GM21381 (cell line): Measurements from ENCODE around the gene DENND10.
"Not testable (repeated sequence)": the region's sequence is repeated elsewhere in the genome, so short reads cannot be mapped to it uniquely, and the experiment has no call there.

ENCODE experiments used
- ATAC-seq: cut with Tn5 transposase; IDR thresholded peaks from one replicate; pipeline ENCODE4 v1.9.1; 2021; ENCODE audit warnings: mild to moderate bottlenecking, moderate library complexity; ENCODE audit not compliant: unreplicated experiment

DENND10 gene

DNA sequence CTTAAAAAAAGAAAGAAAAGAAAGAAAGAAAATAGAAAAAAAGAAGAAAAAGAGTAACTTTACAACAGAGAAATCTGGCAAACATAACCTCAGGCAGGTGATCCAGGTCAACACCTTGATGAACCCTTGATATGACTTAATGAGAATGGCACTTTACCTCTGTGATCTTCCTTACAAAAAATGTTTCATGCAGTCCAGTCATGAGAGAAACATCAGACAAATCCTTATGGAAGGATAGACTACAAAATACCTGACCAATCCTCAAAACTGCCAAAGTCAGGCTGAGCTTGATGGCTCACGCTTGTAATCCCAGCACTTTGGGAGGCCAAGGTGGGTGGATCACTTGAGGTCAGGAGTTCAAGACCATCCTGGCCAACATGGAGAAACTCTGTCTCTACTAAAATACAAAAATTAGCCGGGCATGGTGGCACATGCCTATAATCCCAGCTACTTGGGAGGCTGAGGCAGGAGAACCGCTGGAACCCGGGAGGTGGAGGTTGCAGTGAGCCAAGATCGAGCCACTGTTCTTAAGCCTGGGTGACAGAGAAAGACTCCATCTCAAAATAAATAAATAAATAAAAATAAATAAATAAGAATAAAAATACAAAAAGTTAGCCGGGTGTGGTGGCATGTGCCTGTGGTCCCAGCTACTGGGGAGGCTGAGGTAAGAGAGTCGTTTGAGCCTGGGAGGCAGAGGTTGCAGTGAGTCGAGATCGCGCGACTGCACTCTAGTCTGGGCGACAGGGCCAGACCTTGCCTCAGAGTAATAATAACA, 7.1 kb upstream of the DENND10 start:
- not testable (repeated sequence) for ATAC-seq

DNA sequence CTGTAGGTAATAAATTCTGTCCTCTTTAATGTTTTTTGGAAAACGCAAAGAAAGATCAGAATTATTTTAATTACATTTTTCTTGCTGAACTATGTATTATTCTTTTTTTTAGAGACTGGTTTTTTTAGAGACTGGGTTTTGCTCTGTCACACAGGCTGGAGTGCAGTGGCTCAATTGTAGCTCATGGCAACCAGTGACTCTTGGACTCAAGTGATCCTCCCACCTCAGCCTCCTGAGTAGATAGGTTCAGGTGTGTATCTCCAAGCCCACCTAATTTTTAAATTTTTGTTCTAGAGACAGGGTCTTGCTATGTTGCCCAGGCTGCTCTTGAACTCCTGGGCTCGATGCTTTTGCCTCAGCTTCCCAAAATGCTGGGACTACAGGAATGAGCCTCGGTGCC, 5.3 kb upstream of the DENND10 start:
- ATAC-seq, result no peak

DNA sequence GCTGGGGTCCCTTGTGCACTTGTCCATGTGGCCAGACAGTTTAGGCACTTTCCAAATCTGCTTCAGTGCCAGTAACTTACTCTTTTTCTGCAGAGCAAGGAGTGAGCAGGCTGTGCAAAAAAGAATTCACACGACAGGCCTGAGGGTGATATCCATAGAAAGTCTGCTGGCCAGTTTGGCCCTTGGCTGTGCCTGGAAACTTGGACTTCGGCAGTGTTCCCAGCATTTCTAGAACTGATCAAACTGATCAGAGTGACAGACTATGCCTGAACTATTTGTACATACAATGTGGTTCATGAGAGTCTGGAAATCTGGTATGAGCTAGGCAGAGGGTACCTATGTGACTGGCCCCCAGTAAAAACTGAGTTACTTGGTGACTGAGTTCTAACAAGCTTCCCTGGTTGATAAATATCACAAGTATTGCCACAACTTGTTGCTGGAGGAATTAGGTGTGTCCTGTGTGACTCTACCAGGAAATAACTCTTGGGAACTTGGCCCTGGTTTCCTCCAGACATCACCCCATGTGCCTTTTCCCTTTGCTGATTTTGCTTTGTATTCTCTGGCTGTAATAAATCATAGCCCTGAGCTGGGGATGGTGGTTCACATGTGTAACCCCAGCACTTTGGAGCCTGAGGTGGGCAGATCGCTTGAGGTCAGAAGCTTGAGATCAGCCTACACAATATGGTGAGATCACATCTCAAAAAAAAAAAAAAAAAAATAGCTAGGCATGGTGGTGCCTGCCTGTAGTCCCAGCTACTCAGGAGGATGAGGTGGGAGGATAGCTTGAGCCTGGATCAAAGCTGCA, 3.3 kb upstream of the DENND10 start:
- no peak for ATAC-seq

DNA sequence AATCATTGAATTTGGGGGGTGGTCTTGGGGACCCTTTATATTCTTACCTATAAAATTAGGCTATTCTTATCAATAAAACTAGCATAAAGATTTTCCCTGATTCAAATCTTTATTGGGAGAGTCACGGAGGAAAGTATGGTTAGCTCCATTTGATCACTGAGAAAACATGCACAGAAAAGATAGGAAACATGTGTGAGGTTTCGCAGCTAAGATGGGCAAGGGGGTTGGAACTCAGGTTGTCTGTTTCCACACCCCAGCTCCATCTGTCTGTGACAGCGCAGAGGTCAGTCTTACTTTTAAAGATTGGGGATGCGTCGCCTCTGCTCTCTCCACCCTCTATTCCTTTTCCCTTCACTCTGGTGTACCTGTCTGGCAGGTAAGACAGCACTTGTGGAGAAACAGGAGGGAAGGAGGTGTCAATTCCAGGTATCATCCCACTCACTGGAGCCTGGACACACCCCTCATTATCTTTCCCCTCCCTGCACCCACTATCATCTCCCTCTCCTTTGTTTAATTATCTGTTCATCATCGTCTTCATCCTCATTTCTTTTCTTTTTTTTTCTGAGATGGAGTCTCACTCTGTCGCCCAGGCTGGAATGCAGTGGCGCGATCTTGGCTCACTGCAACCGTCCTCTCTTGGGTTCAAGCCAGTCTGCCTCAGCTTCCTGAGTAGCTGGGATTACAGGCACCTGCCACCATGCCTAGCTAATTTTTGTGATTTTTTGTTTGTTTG, 2.4 kb upstream of the DENND10 start:
- no peak for ATAC-seq

DNA sequence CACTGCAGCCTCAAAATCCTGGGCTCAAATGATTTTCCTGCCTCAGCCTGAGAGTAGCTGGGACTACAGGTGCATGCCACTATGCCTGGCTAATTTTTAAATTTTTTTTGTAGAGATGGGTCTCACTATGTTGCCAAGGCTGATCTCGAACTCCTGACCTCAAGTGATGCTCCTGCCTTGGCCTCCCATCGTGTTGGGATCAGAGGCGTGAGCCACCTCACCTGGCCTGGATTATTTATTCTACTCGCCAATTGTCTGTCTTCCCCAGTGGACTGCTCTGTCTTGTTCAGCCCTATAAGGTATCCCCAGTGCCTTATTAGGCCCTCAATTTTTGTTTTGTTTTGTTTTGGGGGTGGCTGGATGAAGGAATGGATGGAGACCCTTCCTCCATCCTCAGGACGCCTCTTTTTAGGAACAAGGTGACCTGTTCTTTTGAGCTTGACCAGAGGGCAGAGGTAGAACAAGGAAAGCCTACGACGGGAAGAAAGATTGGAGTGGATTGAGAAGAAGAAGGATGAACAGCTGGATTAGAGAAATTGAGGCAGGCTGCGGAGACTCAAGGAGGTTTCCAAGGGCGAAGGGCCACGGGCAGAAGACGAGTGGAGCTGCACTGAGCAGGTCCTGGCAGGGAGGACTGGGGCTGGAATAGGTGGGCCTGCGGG, 541 bp upstream of the DENND10 start:
- no peak for ATAC-seq

DNA sequence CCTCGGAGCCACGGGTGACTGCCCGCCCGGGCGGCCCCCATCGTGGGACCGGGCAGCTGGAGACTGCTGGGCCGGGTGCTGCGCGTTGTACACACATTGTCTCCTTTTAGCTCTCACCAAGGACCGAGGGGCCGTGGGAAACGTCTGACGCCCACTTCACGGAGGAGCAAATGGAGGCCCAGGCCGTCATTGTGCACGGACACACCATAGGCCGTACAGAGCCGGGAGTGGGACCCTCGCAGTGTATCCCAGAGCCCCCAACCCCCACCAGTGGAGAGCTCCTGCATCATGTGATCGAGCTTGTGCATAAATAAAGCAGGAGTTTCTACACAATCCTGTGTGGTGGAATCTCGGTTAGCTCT, 722 bp downstream of the DENND10 start:
- ATAC-seq, result no peak

DNA sequence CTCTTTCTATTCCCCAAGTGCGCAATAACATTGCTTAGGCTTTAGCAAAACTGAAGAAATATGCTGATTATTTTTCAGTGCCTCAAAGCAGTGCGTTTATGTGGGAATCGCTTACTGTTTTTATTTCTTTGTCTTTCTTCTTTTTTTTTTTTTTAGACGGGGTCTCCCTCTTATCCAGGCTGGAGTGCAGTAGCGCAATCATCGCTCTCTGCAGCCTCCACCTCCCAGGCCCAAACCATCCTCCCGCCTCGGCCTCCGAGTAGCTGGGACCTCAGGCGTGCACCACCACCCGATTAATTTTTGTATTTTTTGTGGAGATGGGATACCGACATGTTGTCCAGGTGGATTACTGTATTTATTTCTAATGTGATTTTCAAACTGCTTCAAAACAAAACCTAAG, 1.2 kb downstream of the DENND10 start:
- ATAC-seq, result no peak

DNA sequence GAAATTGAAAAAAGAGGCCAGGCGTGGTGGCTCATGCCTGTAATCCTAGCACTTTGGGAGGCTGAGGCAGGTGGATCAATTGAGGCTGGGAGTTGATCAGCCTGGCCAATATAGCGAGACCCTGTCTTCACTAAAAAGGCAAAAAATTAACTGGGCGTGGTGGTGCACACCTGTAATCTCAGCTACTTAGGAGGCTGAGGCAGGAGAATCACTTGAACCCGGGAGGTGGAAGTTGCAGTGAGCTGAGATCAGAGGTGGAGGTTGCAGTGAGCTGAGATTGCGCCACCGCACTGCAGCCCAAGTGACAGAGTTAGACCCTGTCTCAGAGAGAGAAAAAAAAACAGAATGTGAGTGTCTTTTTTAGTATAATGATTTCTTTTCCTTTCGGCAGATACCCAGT, 2.0 kb downstream of the DENND10 start:
- not testable (repeated sequence) for ATAC-seq

DNA sequence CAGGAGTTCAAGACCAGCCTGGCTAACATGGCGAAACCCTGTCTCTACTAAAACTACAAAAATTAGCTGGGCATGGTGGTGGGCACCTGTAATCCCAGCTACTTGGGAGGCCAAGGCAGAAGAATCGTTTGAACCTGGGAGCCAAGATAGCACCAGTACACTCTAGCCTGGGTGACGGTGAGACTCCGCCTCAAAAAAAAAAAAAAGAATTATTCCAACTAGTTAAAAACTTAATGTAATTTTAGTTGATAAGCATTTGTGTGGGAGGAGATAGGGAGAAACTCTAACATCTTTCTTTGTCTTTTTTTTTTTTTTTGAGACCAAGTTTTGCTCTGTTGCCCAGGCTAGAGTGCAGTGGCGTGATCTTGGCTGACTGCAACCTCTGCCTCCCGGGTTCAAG, 3.2 kb downstream of the DENND10 start:
- ATAC-seq, result not testable (repeated sequence)

DNA sequence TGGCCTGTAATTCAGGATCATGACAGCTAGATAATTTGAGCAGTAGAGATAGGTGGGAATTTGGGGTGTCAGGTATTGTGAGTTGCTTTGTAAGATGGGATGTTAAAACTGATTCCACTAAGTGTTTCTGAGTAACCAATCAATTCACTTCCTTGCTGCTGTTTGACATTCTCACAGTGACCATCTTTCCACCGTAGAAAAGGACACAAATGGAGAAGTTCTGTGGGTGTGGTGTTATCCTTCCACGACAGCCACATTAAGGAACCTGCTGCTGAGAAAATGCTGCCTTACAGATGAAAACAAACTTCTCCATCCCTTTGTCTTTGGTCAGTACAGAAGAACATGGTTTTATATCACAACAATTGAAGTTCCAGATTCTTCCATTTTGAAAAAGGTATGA, 3.9 kb downstream of the DENND10 start:
- not testable (repeated sequence) for ATAC-seq

DNA sequence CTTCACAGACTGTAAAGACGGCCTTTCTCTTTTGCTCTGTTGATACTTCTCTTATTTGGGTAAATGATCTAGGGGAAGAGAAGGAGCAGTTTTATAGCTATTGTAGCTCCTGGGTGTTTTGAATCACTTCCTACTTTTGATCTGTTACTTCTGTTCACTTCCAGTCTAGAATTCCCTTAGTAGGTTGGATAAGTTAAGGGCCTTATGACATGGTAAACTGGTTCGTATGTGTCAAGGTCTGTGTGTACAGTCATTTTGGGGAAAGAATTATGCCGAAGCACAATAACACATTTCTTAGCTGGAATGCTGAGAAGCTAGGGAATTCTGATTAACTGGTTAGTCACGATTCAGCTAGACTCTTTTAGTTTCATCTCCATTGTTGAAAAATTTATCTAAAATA, 8.1 kb downstream of the DENND10 start:
- ATAC-seq, result no peak

DNA sequence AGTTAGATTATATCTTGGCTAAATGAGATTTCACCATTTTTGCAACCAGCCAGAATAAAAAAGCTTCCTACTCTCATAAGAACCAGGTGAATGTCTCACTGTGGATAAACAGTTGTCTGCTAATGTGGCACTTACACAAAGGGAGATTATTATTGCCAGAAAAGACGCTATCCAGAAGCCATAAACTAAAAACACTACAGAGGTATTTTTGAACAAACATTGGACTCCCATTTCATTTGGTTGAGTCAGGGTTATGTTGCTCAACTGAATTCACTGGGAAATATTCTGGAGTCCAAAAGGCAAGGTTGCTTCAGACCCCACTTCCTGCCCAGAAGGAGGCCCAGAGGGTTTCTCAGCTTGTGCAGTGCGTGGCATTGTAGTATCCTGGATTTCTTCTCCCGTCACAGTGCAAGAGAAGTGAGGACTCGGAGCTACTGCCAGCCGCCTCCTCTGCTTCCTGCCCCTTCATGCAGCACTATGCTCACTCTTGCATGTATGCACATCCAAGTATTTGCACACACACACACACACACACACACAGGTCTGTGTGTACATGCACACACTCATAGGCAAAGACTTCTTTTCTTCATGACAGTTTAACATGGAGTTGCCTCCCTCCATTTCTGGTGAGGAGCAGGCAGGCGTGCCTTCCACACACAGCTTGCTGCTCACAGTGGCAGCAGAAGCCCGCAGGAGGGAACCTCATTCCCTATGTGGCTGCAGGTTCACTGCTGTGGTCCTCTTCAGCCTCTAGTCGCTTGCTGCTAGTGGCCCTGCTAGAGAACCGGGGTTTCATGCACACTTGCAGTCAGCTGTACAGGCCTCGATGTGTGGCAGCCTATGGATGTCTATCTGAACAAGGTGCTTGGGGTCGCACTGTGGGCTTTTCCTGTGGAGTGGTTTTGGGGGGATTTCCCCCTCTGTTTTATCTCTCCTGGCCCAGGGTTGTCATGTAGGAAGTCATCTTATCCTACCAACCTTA, 10.1 kb downstream of the DENND10 start:
- ATAC-seq, result no peak

DNA sequence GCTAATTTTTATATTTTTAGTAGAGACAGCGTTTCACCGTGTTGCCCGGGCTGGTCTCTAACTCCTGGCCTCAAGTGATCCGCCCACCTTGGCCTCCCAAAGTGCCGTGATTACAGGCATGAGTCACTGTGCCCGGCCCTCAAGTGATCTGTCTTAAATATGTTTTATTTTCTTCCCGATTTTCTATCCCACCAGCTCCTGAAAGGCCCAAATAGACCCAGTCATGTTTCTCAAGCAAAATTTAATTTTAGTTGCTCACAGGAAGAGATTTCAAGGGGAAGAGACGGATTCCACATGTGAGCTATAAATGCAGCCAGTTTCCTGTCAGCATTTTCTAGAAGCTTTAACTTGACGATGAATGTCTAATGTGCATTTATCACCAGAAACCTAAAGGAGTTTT, 12.0 kb downstream of the DENND10 start:
- ATAC-seq, result no peak

DNA sequence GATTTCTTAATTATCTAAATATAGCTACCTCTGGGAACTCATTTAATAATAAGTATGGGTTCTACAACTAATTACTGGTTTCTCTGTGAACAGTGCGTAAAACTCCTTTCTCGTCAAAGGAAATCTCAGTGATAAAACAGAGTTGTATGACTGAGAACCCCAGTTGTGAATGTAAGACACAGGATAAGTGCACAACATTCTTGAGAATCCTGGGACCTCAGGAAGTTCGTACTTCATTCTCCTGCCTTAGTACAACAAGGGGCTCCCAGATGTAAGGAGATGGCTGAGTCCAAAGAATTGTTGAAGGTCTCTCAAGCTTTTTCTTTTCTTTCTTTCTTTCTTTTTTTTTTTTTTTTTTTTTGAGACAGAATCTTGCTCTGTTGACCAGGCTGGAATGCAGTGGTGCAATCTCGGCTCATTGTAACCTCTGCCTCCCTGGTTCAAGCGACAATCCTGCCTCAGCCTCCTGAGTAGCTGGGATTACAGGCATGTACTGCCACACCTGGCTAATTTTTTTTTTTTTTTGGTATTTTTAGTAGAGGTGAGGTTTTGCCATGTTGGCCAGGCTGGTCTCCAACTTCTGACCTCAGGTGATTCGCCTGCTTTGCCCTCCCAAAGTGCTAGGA, 12.5 kb downstream of the DENND10 start:
- ATAC-seq, result no peak

DNA sequence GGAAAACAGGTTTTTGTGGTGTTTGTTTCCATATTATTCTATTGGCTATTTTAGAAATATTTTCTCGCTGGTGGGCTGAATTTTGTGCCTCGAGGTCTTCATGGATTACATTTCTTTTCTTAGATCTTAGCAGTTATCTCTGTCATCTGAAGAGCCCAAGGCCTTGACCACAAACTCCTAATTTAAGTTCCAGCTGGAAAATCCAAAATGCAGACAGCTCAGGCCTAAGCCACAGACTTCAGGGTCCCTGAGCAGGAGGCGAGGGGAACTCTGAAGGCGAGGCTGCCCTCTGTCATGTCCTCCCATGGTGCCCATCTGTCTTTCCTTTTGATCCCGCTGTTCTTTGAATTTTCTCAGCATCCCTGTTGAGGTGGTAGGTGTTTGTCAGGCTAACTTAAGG, 14.3 kb downstream of the DENND10 start:
- no peak for ATAC-seq

DNA sequence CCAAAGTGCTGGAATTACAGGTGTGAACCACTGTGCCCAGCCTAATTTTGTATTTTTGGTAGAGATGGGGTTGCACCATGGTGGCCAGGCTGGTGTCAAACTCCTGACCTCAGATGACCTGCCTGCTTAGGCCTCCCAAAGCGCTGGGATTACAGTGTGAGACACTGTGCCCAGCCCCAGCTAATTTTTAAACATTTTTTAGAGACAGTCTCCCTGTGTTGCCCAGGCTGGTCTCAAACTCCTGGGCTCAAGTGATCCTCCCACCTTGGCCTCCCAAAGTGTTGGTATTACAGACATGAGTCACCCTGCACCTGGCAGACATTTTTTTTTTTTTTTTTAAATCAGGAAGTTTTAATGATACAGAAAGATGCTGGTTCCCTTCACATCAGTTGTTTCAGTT, 15.5 kb downstream of the DENND10 start:
- no peak for ATAC-seq

DNA sequence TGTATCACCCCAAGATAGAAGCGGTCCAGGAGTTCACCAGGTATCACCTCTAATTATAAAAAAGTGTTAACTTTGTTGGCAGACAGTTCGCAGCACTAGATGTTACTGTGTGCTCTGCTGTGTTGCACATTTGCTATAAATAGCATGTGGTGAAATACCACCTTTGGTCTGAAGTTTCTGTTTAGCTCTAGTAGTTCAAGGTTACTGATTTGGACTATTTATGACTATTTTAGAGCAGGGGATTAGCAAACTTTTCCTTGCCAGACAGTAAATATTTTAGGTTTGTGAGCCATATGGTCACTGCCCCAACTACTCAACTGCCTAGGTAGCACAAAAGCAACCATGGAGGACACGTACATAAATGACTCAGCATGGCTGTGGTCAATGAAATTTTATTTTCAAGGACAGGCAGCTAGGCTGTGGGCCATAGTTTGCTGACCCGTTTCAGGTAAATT, 16.5 kb downstream of the DENND10 start:
- peak; percentile 86 for ATAC-seq

DNA sequence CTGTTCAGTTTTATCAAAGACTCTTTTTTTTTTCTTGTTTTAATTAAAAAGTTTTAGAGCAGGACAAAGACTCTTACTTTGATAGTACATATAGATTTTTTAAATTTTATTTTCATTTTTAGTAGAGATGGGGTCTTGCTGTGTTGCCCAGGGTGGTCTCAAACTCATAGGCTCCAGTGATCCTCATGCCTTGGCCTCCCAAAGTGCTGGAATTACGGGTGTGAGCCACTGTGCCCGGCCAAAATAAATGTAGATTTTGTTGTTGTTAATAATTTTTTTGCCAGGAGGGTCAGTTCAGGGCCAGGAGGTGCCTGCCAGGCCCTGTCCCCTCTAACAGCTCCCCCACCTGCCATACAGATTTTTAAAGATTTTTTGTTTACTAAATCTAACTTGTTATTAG, 17.0 kb downstream of the DENND10 start:
- ATAC-seq, result no peak

DNA sequence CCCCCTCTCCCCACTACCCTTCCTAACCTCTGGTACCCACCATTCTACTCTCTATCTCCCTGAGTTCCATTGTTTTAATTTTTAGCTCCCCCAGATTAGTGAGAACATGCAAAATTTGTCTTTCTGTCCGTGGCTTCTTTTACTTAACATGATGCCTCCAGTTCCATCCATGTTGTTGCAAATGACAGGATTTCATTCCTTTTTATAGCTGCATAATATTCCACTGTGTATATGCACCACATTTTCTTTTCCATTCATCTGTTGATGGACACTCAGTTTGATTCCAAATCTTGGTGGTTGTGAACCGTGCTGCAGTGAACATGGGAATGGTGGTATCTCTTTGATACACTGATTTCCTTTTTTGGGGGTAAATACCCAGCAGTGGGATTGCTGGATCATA, 22.0 kb downstream of the DENND10 start:
- ATAC-seq, result no peak

DNA sequence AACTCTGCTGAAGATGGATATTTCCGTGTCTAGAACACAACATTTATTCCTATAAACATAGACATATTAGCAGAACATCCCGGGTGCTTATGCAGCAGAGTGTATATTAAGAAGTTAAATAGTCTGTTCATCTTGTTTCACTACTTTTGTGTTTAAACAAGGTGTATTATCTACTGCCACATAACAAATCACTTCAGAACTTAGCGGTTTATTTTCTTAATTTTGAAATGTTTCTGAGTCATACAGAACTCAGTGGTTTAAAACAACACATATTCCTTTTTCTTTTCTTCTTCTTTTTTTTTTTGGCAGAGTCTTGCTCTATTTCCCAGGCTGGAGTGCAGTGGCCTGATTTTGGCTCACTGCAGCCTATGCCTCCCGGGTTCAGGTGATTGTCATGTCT, 25.8 kb downstream of the DENND10 start:
- no peak for ATAC-seq
